GOT3 (cell line): ENCODE data around the gene PCGF3.
"Not testable (repeated sequence)": the region's sequence is repeated elsewhere in the genome, so short reads cannot be mapped to it uniquely, and the experiment has no call there.

Experiments used
- DNase-seq: peaks from one replicate; lab custom pipeline; 2025; ENCODE audit warnings: mixed read lengths; lab: John Stamatoyannopoulos, UW

The PCGF3 gene

GRCh38 chr4:742742-743311 lies 37.2 kb downstream of the PCGF3 start:
- DNase-seq: no peak

GRCh38 chr4:743463-744211 lies 38.0 kb downstream of the PCGF3 start:
- DNase-seq: no peak

- no peak for DNase-seq
Measured at GRCh38 chr4:744212-744841, 38.7 kb downstream of the PCGF3 start.

- DNase-seq: no peak
Measured at GRCh38 chr4:747546-748170, 42.0 kb downstream of the PCGF3 start.

GRCh38 chr4:748461-748860 lies 42.8 kb downstream of the PCGF3 start:
- no peak for DNase-seq

GRCh38 chr4:749698-750666 lies 44.4 kb downstream of the PCGF3 start:
- peak; percentile 33 for DNase-seq

GRCh38 chr4:751676-752075 lies 46.0 kb downstream of the PCGF3 start:
- no peak for DNase-seq

- DNase-seq: no peak
Measured at GRCh38 chr4:752196-752861, 46.7 kb downstream of the PCGF3 start.

GRCh38 chr4:753186-753585 lies 47.6 kb downstream of the PCGF3 start:
- not testable (repeated sequence) for DNase-seq

GRCh38 chr4:754221-755120 lies 48.8 kb downstream of the PCGF3 start:
- DNase-seq: no peak

GRCh38 chr4:757111-757510 lies 51.5 kb downstream of the PCGF3 start:
- DNase-seq: no peak

GRCh38 chr4:759810-760209 lies 54.2 kb downstream of the PCGF3 start:
- DNase-seq: not testable (repeated sequence)

- DNase-seq: no peak
Measured at GRCh38 chr4:760616-761015, 55.0 kb downstream of the PCGF3 start.

GRCh38 chr4:761086-761485 lies 55.5 kb downstream of the PCGF3 start:
- no peak for DNase-seq

- DNase-seq: no peak
Measured at GRCh38 chr4:761739-762138, 56.1 kb downstream of the PCGF3 start.

GRCh38 chr4:762211-763190 lies 56.9 kb downstream of the PCGF3 start:
- DNase-seq: no peak

- DNase-seq: no peak
Measured at GRCh38 chr4:763191-763810, 57.7 kb downstream of the PCGF3 start.

- no peak for DNase-seq
Measured at GRCh38 chr4:763922-764321, 58.3 kb downstream of the PCGF3 start.
